AG04450 (cell line): ENCODE measurements around the gene PATE2. TPM values are rescaled to one million over a fixed set of nuclear protein-coding genes. Genes with fewer than 3 reads are reported as not detected.

Experiments used
- CTCF ChIA-PET: fragments of 300-600, 350-600 bp; formaldehyde crosslinking; extraction: SDS; loops from one replicate; lab custom pipeline; 2022; ENCODE audit warnings: antibody characterized with exemption, inconsistent platforms; lab: Charles Lee
- POLR2A ChIA-PET: fragments of 350-600 bp; formaldehyde crosslinking; extraction: SDS; loops from one replicate; lab custom pipeline; 2021; ENCODE audit warnings: antibody characterized with exemption, inconsistent platforms; lab: Yijun Ruan, JAX
- DNase-seq: peaks from one replicate; pipeline ENCODE4 v3.0.0-alpha.2; 2011; ENCODE audit warnings: low read depth, low spot score
- H3K27ac ChIP-seq: one replicate; pipeline ENCODE4 v1.5.1; 2012; ENCODE audit warnings: low read depth, low read length, control low read depth
- H3K27me3 ChIP-seq: one replicate; pipeline ENCODE4 v1.6.0; 2012; ENCODE audit warnings: low read length; ENCODE audit not compliant: control insufficient read depth, insufficient read depth
- H3K4me3 ChIP-seq: 2 replicates; pipeline ENCODE4 v1.5.1; 2011; ENCODE audit warnings: mild to moderate bottlenecking, low read depth, low read length, control low read depth
- H3K9me3 ChIP-seq: 2 replicates; pipeline ENCODE4 v1.5.1; 2012; ENCODE audit warnings: low read length; ENCODE audit not compliant: control insufficient read depth, insufficient read depth
- CTCF ChIP-seq: IDR thresholded peaks from 2 replicates; pipeline ENCODE4 v1.5.1; 2011; ENCODE audit warnings: low read depth, low read length, control low read depth, inconsistent platforms
- polyA plus RNA-seq: library from polyadenylated mRNA; depleted of rRNA; stranded (reverse); fragments of >200 nt; gene quantifications from 2 replicates; pipeline ENCODE4 v1.2.3, GENCODE V29; 2011

PATE2 gene
- polyA plus RNA-seq, 1 experiment, result not detected

DNA sequence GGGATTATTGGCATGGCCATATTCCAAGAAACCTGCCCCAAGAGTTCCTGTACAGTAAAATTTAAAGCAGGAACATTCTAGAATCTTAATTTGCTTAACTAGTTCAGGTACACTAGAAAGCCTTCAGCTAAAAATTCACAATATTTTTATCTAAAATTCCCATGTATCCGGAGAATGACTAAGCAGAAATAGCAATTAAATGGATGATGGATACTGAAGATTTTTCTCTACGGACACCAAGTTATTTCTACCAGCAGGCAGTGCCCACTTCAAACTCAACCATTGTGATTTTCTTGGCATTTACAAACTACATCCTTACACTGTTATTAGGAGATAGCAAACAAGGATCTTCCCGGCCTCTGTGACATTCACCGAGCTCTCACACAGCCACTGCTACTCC lies 12.2 kb upstream of the PATE2 start:
- Histone ChIP-seq H3K27me3 (no peaks in the 10 kb centered on the region), H3K9me3 (no peaks in the 10 kb centered on the region), H3K27ac (no peak overlapping the region), H3K4me3 (no peak overlapping the region)
- ChIA-PET CTCF (no interaction called here), POLR2A (no interaction called here)
- no peak for TF ChIP-seq CTCF
- no peak for DNase-seq

- Histone ChIP-seq H3K4me3 (no peak within 1 kb of the TSS), H3K27ac (no peak within 1 kb of the TSS), H3K9me3 (no peaks in the 10 kb centered on the region), H3K27me3 (no peaks in the 10 kb centered on the region)
- POLR2A ChIA-PET, result no interaction called here
- CTCF ChIA-PET, result no interaction called here
- no peak for TF ChIP-seq CTCF
- no peak for DNase-seq
These were observed 9.2 kb upstream of the PATE2 start, which contains the start of gene PATE3 for GRCh38 chr11:125787827-125788226. PATE3 (plus strand) TSS chr11:125788127; CDS start chr11:125788152, 25 bp downstream.

- ChIA-PET POLR2A (no interaction called here), CTCF (no interaction called here)
- no peaks in the 10 kb centered on the region for H3K9me3 ChIP-seq
- no peak for TF ChIP-seq CTCF
- no peak for DNase-seq
- H3K4me3 ChIP-seq, result no peak overlapping the region
- no peaks in the 10 kb centered on the region for H3K27me3 ChIP-seq
- no peak overlapping the region for H3K27ac ChIP-seq
These were observed 6.0 kb upstream of the PATE2 start for GRCh38 chr11:125784678-125785077.

DNA sequence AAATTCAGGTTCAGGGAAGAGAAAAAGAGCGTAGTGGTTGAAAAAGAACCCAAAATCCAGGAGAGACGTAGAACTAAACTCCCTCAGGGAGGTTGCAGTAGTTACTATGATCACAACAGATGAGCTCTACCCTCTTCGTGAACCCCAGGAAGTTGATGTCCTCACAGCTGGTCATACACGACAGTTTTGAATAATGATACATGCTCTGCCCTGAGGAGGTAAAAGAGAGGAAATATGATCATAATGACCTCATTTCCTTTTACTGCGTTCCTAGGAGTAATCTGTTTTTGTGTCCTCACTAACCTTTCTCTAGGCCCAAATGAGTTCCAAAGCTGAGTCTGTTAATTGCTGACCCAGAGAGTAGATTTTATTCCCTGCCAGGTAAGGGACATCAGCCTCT lies 1.3 kb downstream of the PATE2 start:
- Histone ChIP-seq H3K4me3 (no peak overlapping the region), H3K27ac (no peak overlapping the region), H3K9me3 (no peaks in the 10 kb centered on the region), H3K27me3 (no peaks in the 10 kb centered on the region)
- no peak for DNase-seq
- ChIA-PET POLR2A (no interaction called here), CTCF (no interaction called here)
- TF ChIP-seq CTCF, result no peak

DNA sequence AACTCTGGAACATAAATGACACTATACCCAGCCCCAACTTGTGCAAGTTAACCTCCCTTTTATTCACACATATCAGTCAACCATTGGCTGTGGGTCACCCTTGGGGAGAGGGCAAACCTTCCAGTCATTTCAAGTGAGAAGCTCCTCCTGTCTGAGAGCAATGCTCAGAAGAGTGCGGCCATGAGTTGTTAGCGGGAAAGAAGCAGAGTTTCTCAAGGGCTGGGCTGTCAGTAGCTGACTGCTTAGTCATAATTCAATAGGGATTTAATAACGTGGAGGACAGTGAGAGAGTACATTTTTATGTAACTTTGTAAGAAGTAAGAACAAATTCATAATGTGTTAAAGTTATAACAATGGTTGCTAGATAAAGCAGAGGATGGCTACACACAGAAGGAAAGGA lies 5.1 kb downstream of the PATE2 start:
- no peaks in the 10 kb centered on the region for H3K27me3 ChIP-seq
- POLR2A ChIA-PET, result no interaction called here
- no peaks in the 10 kb centered on the region for H3K9me3 ChIP-seq
- H3K4me3 ChIP-seq, result no peak overlapping the region
- TF ChIP-seq CTCF, result no peak
- no peak for DNase-seq
- no peak overlapping the region for H3K27ac ChIP-seq
- CTCF ChIA-PET, result no interaction called here
